RWPE2 (cell line): ENCODE data around the gene BLACAT1.

ENCODE experiments used
- ATAC-seq: fragments of 200-7000 bp; cut with Tn5 transposase; 3 replicates; pipeline ENCODE4 v1.9.1; 2021; ENCODE audit warnings: low read depth
- DNase-seq: peaks from one replicate; pipeline ENCODE4 v3.0.0-alpha.2; 2020; ENCODE audit warnings: low spot score
- H3K27ac ChIP-seq: fragments of 450-650 bp; 2 replicates; pipeline ENCODE4 v1.5.1; 2017; ENCODE audit warnings: mild to moderate bottlenecking; ENCODE audit not compliant: poor library complexity, severe bottlenecking
- H3K27me3 ChIP-seq: fragments of 250-450 bp; sonication (Bioruptor Pico); 2 replicates; pipeline ENCODE4 v1.5.1; 2021; ENCODE audit warnings: mild to moderate bottlenecking, moderate library complexity; ENCODE audit not compliant: insufficient read depth, poor library complexity, severe bottlenecking
- H3K36me3 ChIP-seq: fragments of 250-450 bp; sonication (Bioruptor Pico); 2 replicates; pipeline ENCODE4 v1.5.1; 2020; ENCODE audit warnings: low read depth, mild to moderate bottlenecking, moderate library complexity
- H3K4me1 ChIP-seq: fragments of 250-450 bp; sonication (Bioruptor Pico); 2 replicates; pipeline ENCODE4 v1.5.1; 2021; ENCODE audit warnings: mild to moderate bottlenecking, moderate library complexity; ENCODE audit not compliant: insufficient read depth, poor library complexity, severe bottlenecking
- H3K4me3 ChIP-seq: fragments of 250-450 bp; sonication (Bioruptor Pico); 2 replicates; pipeline ENCODE4 v1.5.1; 2021; ENCODE audit warnings: mild to moderate bottlenecking, moderate library complexity; ENCODE audit not compliant: severe bottlenecking
- H3K9me3 ChIP-seq: fragments of 250-450 bp; sonication (Bioruptor Pico); 2 replicates; pipeline ENCODE4 v1.5.1; 2021; ENCODE audit warnings: mild to moderate bottlenecking, moderate library complexity; ENCODE audit not compliant: severe bottlenecking
- TF ChIP-seq, protein P1 (sequence below): fragments of 450-650 bp; IDR thresholded peaks from one replicate; pipeline ENCODE4 v1.5.1; 2017; ENCODE audit warnings: mild to moderate bottlenecking, moderate library complexity; ENCODE audit not compliant: poor library complexity, severe bottlenecking

BLACAT1 gene

DNA sequence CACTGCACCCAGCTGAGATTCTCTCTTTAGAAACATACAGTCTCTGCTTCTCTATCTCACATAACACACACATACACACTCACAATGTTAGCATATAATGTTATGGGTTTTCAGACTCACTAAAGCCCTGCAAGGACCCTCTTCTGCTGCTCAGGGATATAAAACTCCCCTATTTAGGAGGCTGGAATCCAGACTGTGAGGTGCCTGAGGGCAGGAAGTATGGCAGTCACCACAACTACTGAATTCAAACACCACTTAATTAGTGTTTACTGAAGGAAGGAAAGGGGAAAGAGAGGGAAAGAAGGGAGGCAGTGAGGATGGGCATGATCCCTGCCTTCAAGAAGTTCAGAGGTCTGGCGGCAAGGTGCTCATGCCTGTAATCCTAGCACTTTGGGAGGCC is 40.8 kb upstream of the BLACAT1 start:
- TF ChIP-seq, protein P1, sequence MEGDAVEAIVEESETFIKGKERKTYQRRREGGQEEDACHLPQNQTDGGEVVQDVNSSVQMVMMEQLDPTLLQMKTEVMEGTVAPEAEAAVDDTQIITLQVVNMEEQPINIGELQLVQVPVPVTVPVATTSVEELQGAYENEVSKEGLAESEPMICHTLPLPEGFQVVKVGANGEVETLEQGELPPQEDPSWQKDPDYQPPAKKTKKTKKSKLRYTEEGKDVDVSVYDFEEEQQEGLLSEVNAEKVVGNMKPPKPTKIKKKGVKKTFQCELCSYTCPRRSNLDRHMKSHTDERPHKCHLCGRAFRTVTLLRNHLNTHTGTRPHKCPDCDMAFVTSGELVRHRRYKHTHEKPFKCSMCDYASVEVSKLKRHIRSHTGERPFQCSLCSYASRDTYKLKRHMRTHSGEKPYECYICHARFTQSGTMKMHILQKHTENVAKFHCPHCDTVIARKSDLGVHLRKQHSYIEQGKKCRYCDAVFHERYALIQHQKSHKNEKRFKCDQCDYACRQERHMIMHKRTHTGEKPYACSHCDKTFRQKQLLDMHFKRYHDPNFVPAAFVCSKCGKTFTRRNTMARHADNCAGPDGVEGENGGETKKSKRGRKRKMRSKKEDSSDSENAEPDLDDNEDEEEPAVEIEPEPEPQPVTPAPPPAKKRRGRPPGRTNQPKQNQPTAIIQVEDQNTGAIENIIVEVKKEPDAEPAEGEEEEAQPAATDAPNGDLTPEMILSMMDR, result no peak
- Histone ChIP-seq H3K36me3 (no peaks in the 10 kb centered on the region), H3K27ac (no peak overlapping the region), H3K9me3 (no peaks in the 10 kb centered on the region), H3K4me1 (peaks cover 20% of the 10 kb centered on the region), H3K27me3 (no peaks in the 10 kb centered on the region), H3K4me3 (no peak overlapping the region)
- ATAC-seq (no peak), DNase-seq (no peak)

DNA sequence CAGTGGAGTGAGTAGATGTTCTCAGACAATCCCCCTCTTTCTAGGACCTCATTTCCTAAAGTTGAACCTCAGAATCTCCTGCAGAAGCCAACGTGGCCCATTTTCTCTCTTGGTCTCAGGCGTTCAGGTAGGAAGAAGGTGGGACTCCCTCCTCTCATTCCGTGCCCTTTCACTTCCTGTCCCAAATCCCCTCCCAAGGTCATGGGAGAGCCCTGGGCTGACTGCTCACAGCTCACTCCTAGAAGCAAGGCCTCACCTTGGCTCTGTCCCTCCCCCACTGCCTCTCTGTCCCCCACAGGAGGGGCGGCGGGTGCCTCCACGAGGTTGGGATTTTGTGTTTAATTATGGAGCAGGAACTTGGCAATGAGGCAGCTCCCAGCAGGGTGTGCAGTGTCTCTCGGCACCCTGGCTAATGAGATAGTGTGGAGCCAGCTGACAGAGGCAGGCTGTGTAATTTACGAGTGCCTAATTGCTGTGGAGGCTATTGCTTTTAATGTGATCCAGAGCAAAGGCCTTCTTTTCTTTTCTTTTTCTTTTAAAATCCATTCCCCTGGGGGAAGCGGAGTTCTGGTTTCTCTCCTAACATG is 39.5 kb upstream of the BLACAT1 start:
- Histone ChIP-seq H3K4me3 (no peak overlapping the region), H3K4me1 (peaks cover 20% of the 10 kb centered on the region), H3K9me3 (no peaks in the 10 kb centered on the region), H3K27me3 (no peaks in the 10 kb centered on the region), H3K27ac (no peak overlapping the region), H3K36me3 (no peaks in the 10 kb centered on the region)
- DNase-seq, result no peak
- TF ChIP-seq, protein P1, result no peak
- ATAC-seq, result no peak

GRCh38 chr1:205494115-205494514 is 38.3 kb upstream of the BLACAT1 start:
- DNase-seq (no peak), ATAC-seq (no peak)
- Histone ChIP-seq H3K27me3 (no peaks in the 10 kb centered on the region), H3K9me3 (no peaks in the 10 kb centered on the region), H3K4me1 (peaks cover 20% of the 10 kb centered on the region), H3K36me3 (no peaks in the 10 kb centered on the region), H3K27ac (no peak overlapping the region), H3K4me3 (no peak overlapping the region)
- TF ChIP-seq, protein P1, result no peak

DNA sequence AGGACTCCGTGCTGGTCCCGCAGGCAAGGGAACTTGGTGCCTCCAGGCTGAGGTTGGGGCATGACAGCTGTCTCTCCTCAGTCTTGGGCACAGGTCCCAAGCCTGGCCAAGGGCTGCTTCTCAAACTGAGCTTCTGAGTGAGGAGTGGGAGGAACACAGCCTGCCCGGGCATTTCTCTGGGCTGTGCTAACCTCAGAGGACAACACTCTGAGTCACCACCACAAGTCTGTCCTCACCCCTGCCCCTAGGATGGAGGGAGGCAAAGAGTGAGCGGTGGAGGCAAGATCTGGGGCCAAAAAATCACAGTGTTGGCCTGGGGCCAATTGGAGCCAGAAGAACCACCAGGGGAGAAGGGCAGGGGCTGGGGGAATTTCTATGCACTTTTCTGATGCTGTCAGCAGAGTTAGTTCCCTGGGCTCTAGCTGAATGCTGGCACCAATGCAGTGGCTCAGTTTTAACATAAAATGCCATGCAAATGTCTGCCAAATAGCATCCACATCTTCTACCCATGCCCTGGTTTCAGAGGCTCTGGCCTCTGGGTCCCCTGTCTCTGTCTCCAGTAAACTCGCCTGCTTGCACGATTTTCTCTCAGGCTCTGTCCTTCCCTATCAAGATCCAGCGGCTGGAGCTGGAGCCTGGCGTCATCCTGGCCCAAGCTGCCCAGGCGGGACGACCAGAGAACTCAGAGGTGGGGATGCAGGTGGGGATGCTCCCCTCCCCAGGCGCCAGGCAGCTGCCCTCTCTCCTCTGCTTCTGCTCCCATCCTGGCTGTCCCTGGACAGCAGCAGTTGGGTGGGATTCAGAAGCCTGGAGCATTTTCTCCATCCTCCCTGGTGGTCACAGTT is 37.6 kb upstream of the BLACAT1 start:
- H3K27me3 ChIP-seq, result no peaks in the 10 kb centered on the region
- peak overlapping the region; percentile 39 for H3K27ac ChIP-seq
- DNase-seq (no peak), ATAC-seq (peak; percentile 92)
- H3K36me3 ChIP-seq, result no peaks in the 10 kb centered on the region
- TF ChIP-seq, protein P1, result no peak
- peaks cover 20% of the 10 kb centered on the region for H3K4me1 ChIP-seq
- H3K4me3 ChIP-seq, result no peak overlapping the region
- H3K9me3 ChIP-seq, result no peaks in the 10 kb centered on the region

- TF ChIP-seq, protein P1, result no peak
- Histone ChIP-seq H3K9me3 (no peaks in the 10 kb centered on the region), H3K36me3 (no peaks in the 10 kb centered on the region), H3K4me3 (no peak overlapping the region), H3K27ac (peak overlapping the region; percentile 39), H3K4me1 (peaks cover 20% of the 10 kb centered on the region), H3K27me3 (no peaks in the 10 kb centered on the region)
- DNase-seq (no peak), ATAC-seq (peak; percentile 8; the same call in 2 of the 3 replicates)
These were observed 36.9 kb upstream of the BLACAT1 start for GRCh38 chr1:205492774-205493173.
